Vagina (tissue), 2 donors: Measurements from ENCODE around the gene CNOT2. TPM values are rescaled to one million over a fixed set of nuclear protein-coding genes. Genes with fewer than 3 reads are reported as not detected.
"Not testable (repeated sequence)": the region's sequence is repeated elsewhere in the genome, so short reads cannot be mapped to it uniquely, and the experiment has no call there.

ENCODE experiments used
- DNase-seq, 2 donors: peaks; one replicate each; pipeline ENCODE4 v3.0.0-alpha.2; 2017; ENCODE audit errors: extremely low spot score in 2 of 2
- H3K27ac ChIP-seq: fragments of 200-600 bp; sonication (generic); one replicate; pipeline ENCODE4 v1.5.1; 2019
- H3K27me3 ChIP-seq: fragments of 200-600 bp; sonication (generic); one replicate; pipeline ENCODE4 v1.5.1; 2019
- H3K36me3 ChIP-seq, 2 donors: fragments of 200-600 bp; sonication (generic); one replicate each; pipeline ENCODE4 v1.5.1; 2017 to 2019
- H3K4me1 ChIP-seq: fragments of 200-600 bp; sonication (generic); one replicate; pipeline ENCODE4 v1.5.1; 2019
- H3K4me3 ChIP-seq, 2 donors: fragments of 200-600 bp; sonication (generic); 1 replicate in 1 of 2; 2 replicates in 1 of 2; pipeline ENCODE4 v1.5.1; 2016 to 2019
- H3K9me3 ChIP-seq: fragments of 200-600 bp; sonication (generic); one replicate; pipeline ENCODE4 v1.5.1; 2019
- POLR2A ChIP-seq, 2 donors: fragments of 450-650 bp; IDR thresholded peaks; one replicate each; pipeline ENCODE4 v1.6.1; 2017; ENCODE audit warnings: antibody characterized with exemption in 2 of 2, mild to moderate bottlenecking in 2 of 2, moderate library complexity in 2 of 2
- POLR2AphosphoS5 ChIP-seq, 2 donors: sonication (generic); formaldehyde crosslinking; IDR thresholded peaks; one replicate each; pipeline ENCODE4 v1.9.0; 2017; ENCODE audit warnings: antibody characterized with exemption in 2 of 2, mild to moderate bottlenecking in 2 of 2, low read depth in 1 of 2; ENCODE audit not compliant: insufficient read depth in 1 of 2
- intact Hi-C: fragments of 100-400 bp; cut with DNase I; formaldehyde crosslinking; loops from one replicate; pipeline ENCODE4 v1.15.1; 2023
- total RNA-seq: library from RNA; depleted of rRNA; stranded (reverse); fragments of >200 nt; gene quantifications from one replicate; pipeline ENCODE4 v1.2.3, GENCODE V29; 2016
- TF ChIP-seq, protein P1 (sequence below), 3 experiments: fragments of 450-650 bp in 2 of 3; fragments of 200-600 bp in 1 of 3; sonication (generic) in 1 of 3; IDR thresholded peaks; one replicate each; pipeline ENCODE4 v1.5.1; 2017 to 2019; ENCODE audit warnings: antibody characterized with exemption in 3 of 3, mild to moderate bottlenecking in 2 of 3, moderate library complexity in 2 of 3

The CNOT2 gene
- total RNA-seq, 1 donor from 2014 or later: 176 TPM

DNA sequence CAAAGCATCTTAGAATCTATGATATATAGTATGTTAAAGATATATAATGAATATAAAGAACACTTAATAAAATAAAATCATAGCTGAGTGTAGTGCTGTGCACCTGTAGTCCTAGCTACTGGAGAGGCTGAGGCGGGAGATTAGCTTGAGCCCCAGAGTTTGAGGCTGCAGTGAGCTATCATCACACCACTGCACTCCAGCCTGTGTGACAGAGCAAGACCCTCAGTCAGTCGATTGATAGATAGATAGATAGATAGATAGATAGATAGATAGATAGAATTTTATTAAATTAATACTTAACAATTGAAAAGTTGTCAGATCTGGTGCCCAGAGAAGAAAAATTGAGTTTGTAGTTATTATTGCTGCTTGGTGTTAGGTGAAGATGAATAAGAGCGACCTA is 40.0 kb downstream of the CNOT2 start:
- Histone ChIP-seq H3K4me1 (no peaks in the 10 kb centered on the region), H3K9me3 (no peaks in the 10 kb centered on the region), H3K36me3 (peaks cover 0 to 12% of the 10 kb centered on the region in 2 donors), H3K27ac (no peak overlapping the region), H3K27me3 (no peaks in the 10 kb centered on the region), H3K4me3 (no peak overlapping the region)
- no peak for DNase-seq
- intact Hi-C loops: no loop called here
- TF ChIP-seq, protein P1, sequence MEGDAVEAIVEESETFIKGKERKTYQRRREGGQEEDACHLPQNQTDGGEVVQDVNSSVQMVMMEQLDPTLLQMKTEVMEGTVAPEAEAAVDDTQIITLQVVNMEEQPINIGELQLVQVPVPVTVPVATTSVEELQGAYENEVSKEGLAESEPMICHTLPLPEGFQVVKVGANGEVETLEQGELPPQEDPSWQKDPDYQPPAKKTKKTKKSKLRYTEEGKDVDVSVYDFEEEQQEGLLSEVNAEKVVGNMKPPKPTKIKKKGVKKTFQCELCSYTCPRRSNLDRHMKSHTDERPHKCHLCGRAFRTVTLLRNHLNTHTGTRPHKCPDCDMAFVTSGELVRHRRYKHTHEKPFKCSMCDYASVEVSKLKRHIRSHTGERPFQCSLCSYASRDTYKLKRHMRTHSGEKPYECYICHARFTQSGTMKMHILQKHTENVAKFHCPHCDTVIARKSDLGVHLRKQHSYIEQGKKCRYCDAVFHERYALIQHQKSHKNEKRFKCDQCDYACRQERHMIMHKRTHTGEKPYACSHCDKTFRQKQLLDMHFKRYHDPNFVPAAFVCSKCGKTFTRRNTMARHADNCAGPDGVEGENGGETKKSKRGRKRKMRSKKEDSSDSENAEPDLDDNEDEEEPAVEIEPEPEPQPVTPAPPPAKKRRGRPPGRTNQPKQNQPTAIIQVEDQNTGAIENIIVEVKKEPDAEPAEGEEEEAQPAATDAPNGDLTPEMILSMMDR (IDR thresholded peaks at IDR 0.05): no peak
- TF ChIP-seq POLR2A (IDR thresholded peaks at IDR 0.05): no peak
- no peak for TF ChIP-seq POLR2AphosphoS5 (IDR thresholded peaks at IDR 0.05; ENCODE audit: insufficient read depth in 1 of 2, low read depth in 1 of 2)

DNA sequence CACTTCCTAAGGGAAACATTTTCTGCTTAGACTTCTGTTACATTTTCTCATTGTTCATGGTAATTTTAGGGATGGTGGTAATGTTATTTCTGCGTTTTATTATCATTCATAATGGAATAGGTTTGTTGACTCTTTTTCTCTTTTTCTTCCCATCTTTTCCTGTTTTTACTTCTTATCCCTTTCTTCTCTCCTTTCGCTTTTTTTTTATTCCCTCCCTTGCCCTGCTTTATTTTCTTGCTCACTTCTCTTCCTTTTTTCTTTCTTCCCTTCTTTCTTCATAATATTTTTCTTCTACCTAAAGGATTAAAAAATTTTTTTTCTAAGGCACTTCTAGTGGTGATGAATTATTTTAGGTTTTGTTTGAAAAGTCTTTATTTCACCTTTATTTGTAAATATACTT is 45.6 kb downstream of the CNOT2 start:
- TF ChIP-seq POLR2AphosphoS5 (IDR thresholded peaks at IDR 0.05; ENCODE audit: insufficient read depth in 1 of 2, low read depth in 1 of 2) (no peak), POLR2A (IDR thresholded peaks at IDR 0.05) (no peak)
- TF ChIP-seq, protein P1 (IDR thresholded peaks at IDR 0.05): no peak
- no peak overlapping the region for H3K27ac ChIP-seq
- peaks cover 9% of the 10 kb centered on the region for H3K4me1 ChIP-seq
- no peaks in the 10 kb centered on the region for H3K27me3 ChIP-seq
- intact Hi-C loops: no loop called here
- H3K9me3 ChIP-seq: no peaks in the 10 kb centered on the region
- DNase-seq: no peak
- no peak overlapping the region for H3K4me3 ChIP-seq
- peaks cover 0 to 15% of the 10 kb centered on the region in 2 donors for H3K36me3 ChIP-seq

DNA sequence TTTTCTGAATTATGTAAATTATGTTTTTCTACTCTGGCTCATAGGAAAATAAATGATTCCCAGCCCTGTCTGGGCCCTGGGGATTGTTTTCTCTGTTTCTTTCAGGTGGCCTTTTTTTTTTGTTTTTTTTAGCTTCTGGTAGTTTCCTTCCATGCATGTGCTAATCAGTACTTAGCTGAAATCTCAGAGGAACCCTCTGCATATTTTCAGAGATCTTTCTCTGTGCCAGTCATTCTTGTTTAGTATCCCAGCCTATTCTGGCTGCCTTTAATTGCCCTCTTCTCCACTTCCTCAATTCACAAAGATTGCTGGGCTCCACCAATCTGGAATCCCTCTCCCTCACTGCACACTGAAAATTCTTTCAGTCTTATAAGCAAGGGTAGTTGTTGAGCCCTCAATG is 46.9 kb downstream of the CNOT2 start:
- TF ChIP-seq, protein P1 (IDR thresholded peaks at IDR 0.05): no peak
- TF ChIP-seq POLR2AphosphoS5 (IDR thresholded peaks at IDR 0.05; ENCODE audit: insufficient read depth in 1 of 2, low read depth in 1 of 2) (no peak), POLR2A (IDR thresholded peaks at IDR 0.05) (no peak)
- intact Hi-C loops: no loop called here
- no peaks in the 10 kb centered on the region for H3K9me3 ChIP-seq
- peaks cover 0 to 15% of the 10 kb centered on the region in 2 donors for H3K36me3 ChIP-seq
- no peak overlapping the region for H3K4me3 ChIP-seq
- no peak overlapping the region for H3K27ac ChIP-seq
- H3K27me3 ChIP-seq: no peaks in the 10 kb centered on the region
- H3K4me1 ChIP-seq: peaks cover 9% of the 10 kb centered on the region
- DNase-seq: no peak

DNA sequence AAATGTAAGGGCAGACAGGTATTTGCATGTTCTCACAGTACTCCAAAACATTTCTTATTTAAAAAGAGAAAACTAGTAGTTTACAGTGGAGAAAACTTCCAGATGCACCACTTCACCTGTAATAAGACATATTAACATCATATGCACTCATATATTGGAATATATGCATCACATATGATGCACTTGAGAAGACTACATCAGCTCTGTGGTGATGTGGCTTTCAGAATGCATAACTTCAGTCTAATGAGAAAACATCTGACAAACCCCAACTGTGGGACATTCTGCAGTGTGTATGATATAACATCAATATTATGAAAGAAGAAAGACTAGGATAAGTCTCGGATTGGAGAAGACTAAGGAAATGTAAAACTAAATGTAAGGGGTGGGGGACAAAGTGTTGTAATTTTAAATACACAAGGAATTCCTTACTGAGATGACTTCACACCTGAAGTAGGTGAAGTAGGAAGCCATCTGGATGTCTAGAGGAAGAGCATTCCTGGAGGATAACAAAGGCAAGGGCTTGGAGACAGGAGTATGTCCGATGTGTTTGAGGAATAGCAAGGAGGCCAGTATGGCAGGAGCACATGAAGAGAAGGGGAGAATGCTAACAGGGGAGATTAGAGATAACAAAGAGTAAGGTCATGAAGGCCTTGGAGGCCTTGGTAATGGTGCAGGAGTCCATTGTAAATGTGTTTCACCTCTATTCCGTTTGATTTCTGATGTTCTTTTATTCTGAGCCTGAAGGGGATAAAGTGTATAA is 49.0 kb downstream of the CNOT2 start:
- H3K27ac ChIP-seq: no peak overlapping the region
- no peaks in the 10 kb centered on the region for H3K9me3 ChIP-seq
- peaks cover 0 to 6% of the 10 kb centered on the region in 2 donors for H3K36me3 ChIP-seq
- intact Hi-C loops: no loop called here
- peaks cover 9% of the 10 kb centered on the region for H3K4me1 ChIP-seq
- no peaks in the 10 kb centered on the region for H3K27me3 ChIP-seq
- TF ChIP-seq POLR2AphosphoS5 (IDR thresholded peaks at IDR 0.05; ENCODE audit: insufficient read depth in 1 of 2, low read depth in 1 of 2) (no peak), POLR2A (IDR thresholded peaks at IDR 0.05) (no peak)
- TF ChIP-seq, protein P1 (IDR thresholded peaks at IDR 0.05): no peak
- no peak for DNase-seq
- H3K4me3 ChIP-seq: no peak overlapping the region

DNA sequence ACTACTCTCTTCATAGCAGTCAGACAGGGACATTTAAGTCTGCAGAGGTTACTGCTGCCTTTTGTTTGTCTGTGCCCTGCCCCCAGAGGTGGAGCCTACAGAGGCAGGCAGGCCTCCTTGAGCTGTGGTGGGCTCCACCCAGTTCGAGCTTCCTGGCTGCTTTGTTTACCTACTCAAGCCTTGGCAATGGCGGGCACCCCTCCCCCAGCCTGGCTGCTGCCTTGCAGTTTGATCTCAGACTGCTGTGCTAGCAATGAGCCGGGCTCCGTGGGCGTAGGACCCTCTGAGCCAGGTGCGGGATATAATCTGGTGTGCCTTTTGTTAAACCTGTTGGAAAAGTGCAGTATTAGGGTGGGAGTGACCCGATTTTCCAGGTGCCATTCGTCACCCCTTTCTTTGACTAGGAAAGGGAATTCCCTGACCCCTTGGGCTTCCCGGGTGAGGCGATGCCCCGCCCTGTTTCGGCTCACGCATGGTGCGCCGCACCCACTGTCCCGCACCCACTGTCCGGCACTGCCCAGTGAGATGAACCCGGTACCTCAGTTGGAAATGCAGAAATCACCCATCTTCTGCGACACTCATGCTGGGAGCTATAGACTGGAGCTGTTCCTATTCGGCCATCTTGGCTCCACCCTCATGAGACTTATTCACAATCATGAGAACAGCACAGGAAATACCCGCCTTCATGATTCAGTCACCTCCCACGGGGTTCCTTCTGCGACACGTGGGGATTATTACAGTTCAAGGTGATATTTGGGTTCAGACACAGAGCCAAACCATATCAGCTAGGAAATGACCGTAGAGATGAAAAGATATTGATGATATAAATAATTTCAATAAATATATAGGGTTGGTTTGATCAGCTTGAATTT is 61.7 kb downstream of the CNOT2 start:
- H3K27ac ChIP-seq, H3K4me3 ChIP-seq, H3K36me3 ChIP-seq, H3K27me3 ChIP-seq, DNase-seq, H3K9me3 ChIP-seq, H3K4me1 ChIP-seq, intact Hi-C loops: not testable (repeated sequence)
